GM23338 (cell line): ENCODE data around the gene LCN10.

Experiments used
- CTCF ChIP-seq, 2 experiments: fragments of 200-600 bp in 1 of 2; sonication (generic) in 1 of 2; conservative IDR thresholded peaks; 2 replicates each; pipeline versions ENCODE4 v1.5.1 to v1.6.1; 2016 to 2017; ENCODE audit warnings: antibody characterized with exemption in 2 of 2, low read depth in 2 of 2, mild to moderate bottlenecking in 2 of 2, moderate library complexity in 1 of 2
- EZH2 ChIP-seq: fragments of 200-600 bp; sonication (generic); IDR thresholded peaks from one replicate; pipeline ENCODE4 v1.8.0; 2017; ENCODE audit warnings: antibody characterized with exemption, mild to moderate bottlenecking, low read depth; ENCODE audit not compliant: unreplicated experiment
- EZH2phosphoT487 ChIP-seq: fragments of 200-600 bp; sonication (generic); IDR thresholded peaks from one replicate; pipeline ENCODE4 v1.8.1; 2018; ENCODE audit warnings: antibody characterized with exemption; ENCODE audit not compliant: unreplicated experiment

- TF ChIP-seq CTCF (conservative IDR thresholded peaks at IDR 0.05; ENCODE audit: low read depth in 2 of 2) (no peak), EZH2phosphoT487 (no peak), EZH2 (no peak)
Observed at GRCh38 chr9:136709454-136710109, 33.2 kb downstream of the LCN10 start.
